Measurements from ENCODE around the gene SLC13A3. TPM values are rescaled to one million over a fixed set of nuclear protein-coding genes. Genes with fewer than 3 reads are reported as not detected.

Gene SLC13A3, protein sequence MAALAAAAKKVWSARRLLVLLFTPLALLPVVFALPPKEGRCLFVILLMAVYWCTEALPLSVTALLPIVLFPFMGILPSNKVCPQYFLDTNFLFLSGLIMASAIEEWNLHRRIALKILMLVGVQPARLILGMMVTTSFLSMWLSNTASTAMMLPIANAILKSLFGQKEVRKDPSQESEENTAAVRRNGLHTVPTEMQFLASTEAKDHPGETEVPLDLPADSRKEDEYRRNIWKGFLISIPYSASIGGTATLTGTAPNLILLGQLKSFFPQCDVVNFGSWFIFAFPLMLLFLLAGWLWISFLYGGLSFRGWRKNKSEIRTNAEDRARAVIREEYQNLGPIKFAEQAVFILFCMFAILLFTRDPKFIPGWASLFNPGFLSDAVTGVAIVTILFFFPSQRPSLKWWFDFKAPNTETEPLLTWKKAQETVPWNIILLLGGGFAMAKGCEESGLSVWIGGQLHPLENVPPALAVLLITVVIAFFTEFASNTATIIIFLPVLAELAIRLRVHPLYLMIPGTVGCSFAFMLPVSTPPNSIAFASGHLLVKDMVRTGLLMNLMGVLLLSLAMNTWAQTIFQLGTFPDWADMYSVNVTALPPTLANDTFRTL
- 1.7 and 4.1 TPM in 2 replicates for total RNA-seq (2014; rRNA removed; shearing (Covaris generic))

GRCh38 chr20:46651091-46651962, at the start of gene SLC13A3:
TSS of gene SLC13A3 (minus strand) at chr20:46651459. CDS start at chr20:46651421, 38 bp downstream.
- DNase-seq (ENCODE audit: low read depth), result no peak

- DNase-seq (ENCODE audit: low read depth), result no peak
Measured at GRCh38 chr20:46701057-46701456, 49.8 kb upstream of the SLC13A3 start.

- no peak for DNase-seq (ENCODE audit: low read depth)
Measured at GRCh38 chr20:46700481-46700880, 49.2 kb upstream of the SLC13A3 start.

DNA sequence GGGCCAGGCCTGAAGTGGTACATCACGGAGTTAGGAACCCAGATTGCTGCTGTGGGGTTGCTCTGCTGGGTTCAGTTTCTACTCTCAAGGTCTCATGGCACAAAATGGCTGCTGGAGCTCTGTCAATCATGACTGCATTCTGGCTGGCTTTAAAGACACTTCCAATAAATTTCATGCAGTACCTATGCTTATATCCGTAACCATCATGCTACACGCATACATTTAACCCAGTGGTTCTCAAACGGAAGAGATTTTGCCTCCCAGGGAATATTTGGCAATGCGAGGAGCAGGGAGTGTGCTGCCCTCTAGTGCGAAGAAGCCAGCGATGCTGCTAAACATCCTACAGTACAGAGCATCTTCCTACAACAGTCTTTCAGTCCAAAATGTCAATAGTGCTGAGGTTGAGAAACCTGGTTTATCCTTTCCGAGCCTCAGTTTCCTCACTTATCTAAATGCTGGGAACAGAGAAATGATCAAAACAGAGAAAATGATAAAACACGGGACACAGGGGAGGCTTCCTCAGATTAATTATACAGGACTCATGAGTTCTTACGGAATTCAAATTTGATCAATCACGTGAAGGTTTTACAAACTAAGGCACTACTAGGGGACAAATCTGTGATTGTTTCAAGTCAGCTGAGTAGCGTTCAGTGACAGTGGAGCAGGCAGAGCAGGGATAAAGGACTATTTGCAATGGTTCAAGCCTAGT, 48.5 kb upstream of the SLC13A3 start:
- DNase-seq (ENCODE audit: low read depth), result peak; percentile 64

GRCh38 chr20:46698788-46699187, 47.5 kb upstream of the SLC13A3 start:
- peak; percentile 36 for DNase-seq (ENCODE audit: low read depth)

DNA sequence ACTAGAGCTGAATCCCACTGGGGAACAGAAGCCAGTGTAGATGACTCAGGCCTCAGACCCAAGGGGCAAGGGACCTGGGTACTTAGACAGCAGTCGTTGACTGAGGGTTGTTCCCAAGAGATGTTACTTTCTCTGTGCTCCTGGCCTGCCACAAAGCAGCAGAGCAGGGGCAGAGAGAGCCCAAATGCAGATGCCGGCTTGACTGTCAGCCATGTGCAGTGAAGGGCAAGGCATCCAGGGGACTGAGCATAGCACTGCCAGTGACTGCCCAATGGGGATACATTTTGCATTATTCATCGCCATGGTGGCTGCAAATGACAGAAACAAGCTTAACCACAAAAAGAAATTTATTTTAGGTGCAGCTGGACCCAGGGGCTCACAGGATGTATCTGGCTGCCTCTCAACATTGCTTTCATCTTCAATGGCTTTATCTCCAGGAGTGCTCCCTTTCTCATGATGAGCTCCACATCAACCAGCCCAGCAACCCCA, 45.6 kb upstream of the SLC13A3 start:
- peak; percentile 47 for DNase-seq (ENCODE audit: low read depth)

DNA sequence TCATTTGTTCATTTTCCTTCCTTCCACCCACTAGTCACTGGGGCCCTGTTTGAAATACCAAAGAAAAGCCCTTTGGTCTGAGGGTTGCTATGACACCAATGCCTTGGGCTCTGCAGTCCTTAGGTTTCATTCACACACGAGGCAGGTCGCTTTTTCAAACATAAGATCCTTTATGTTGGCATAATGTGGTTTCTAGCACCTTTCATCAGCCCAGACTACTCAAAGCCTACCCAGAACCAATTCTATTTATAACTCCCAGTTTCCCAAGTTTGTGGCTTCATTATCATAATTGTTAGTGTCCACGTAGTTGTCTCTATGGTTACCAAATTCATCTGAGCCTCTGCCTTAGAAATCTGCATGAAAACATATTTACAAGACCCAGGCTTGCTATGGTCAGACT, 44.6 kb upstream of the SLC13A3 start:
- DNase-seq (ENCODE audit: low read depth), result peak; percentile 81

GRCh38 chr20:46694484-46694883, 43.2 kb upstream of the SLC13A3 start:
- peak; percentile 42 for DNase-seq (ENCODE audit: low read depth)

- no peak for DNase-seq (ENCODE audit: low read depth)
Measured at GRCh38 chr20:46691196-46691595, 39.9 kb upstream of the SLC13A3 start.

- no peak for DNase-seq (ENCODE audit: low read depth)
Measured at GRCh38 chr20:46690219-46691106, 39.2 kb upstream of the SLC13A3 start.

DNA sequence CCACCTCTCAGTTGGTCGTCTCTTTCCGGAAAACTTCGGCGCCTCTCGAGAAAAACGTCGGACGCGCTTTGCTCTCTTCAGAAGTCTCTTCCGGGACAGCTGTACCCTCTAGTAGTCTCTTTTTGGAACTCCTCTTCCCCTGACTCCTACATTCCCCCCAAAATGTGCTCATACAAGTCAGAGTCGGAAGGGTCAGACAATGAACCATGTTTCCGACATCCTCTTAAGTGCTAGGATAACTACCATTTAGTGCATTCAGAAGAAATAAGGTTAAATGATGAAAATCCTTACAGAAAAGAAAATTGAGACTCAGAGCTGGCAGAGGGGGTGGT, 38.5 kb upstream of the SLC13A3 start:
- no peak for DNase-seq (ENCODE audit: low read depth)

DNA sequence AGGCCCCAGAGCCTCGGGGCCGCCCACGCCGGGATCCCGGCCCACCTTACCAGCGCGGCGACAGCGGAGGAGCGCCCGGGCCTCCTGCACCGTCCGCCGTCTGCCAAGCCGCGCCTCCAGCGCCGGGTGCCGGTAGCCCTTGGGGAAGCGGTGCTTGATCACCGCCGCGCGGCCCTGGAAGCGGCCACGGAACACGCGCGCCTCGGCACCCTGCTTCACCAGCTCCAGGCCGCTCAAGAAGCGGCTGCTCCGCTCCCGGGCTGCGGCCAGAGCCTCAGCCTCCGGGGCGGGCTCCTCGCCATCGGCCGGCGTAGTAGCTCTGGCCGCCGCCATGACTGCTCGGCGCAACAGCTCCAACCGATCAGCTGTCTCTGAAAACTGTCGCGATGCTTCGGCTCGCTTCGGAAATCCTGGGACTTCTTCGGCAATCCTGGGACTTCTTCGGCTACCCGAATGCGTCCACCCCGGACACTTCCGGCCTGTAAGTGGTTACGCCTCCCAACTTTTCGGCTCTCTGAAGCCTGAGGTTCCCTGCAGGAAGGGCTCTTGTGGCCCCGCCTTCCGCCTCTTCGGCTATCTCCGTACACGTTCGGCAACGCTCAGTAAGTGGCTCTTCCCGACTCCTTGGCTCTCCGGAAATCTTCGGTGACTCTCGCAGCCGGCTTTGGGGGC, 38.0 kb upstream of the SLC13A3 start, which contains the start of gene TP53RK:
Gene TP53RK, minus strand, starts transcription at position 363 of the 672 bp plus-strand sequence. Its CDS starts 30 bp downstream, at position 333.
- DNase-seq (ENCODE audit: low read depth), result peak; percentile 100

GRCh38 chr20:46688151-46689081, 37.2 kb upstream of the SLC13A3 start:
- peak; percentile 32 for DNase-seq (ENCODE audit: low read depth)

DNA sequence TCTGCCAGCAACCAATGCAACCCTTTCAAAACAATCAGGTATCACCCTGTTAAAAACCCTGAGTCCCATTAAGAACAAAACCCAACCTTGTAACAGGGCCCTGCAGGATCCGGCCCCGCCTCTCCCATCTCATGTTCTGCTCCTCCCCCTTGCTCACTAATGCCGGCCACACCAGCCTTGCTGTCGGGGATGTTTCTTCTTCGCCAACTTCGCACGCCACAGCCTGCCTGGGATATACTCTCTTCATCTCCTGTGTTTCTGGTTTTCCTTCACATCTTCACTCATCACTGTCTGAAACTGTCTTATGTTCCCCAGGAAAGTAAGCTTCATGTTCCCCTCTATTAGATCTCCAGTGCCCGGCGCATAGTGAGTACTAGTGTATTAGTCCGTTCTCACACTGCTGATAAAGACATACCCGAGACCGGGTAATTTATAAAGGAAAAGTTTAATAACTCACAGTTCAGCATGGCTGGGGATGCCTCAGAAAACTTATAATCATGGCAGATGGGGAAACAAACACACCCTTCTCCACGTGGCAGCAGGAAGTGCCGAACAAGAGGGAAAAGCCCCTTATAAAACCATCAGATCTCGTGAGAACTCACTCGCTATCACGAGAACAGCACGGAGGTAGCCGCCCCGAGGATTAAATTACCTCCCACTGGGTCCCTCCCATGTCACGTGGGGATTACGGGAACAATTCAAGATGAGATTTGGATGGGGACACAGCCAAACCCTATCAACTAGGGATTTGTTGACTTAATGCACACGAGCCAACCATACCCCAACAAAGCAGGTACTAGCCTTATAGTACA, 32.9 kb upstream of the SLC13A3 start:
- peak; percentile 86 for DNase-seq (ENCODE audit: low read depth)

DNA sequence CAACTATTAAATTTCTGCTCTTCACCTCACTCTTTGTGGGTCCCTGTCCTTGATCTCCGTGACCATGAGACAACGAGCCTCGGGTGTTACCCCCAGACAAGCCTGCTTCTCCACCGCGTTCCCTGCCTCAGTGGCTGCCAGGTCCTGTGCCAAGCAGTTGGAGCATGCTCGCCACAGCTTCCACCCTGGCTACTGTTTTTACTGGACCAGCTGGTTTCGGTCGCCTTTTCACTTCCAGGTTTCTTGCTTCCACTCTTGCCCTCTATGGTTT, 32.3 kb upstream of the SLC13A3 start:
- DNase-seq (ENCODE audit: low read depth), result no peak

DNA sequence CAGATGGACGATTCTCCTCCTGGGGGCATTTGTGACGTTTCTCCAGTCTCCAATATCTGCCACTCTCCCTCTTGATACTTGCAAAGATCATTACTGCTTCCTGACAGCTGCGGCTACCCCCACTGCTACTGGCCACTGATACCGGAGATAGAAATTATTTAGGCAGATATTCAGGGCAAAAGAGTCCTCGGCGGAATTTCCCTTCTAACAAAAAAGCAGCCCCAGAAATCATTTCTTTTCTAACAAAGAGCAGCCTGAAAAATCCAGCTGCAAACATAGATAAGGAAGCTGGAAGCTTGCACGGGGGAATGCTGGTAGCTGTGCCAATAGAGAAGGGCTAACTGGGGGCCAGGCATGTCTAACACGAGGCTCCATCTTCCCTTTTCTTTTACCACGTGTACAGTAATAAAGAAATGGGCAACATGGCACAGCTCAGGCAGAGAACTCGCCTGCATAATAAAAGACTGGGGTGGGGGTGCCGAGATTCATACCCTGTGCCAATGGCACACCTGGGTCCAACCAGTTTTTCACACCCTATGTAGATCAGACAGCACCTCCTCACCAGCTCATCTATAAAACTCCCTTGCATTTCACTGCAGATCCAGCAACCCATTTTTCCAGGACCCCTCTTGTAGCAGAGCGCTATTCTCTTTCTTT, 31.9 kb upstream of the SLC13A3 start:
- DNase-seq (ENCODE audit: low read depth), result no peak

- DNase-seq (ENCODE audit: low read depth), result no peak
Measured at GRCh38 chr20:46682063-46682821, 31.0 kb upstream of the SLC13A3 start.
